H1 (cell line): ENCODE measurements around the gene MYO15A. TPM values are rescaled to one million over a fixed set of nuclear protein-coding genes. Genes with fewer than 3 reads are reported as not detected.

Experiments used
- CTBP2 ChIP-seq: IDR thresholded peaks from 2 replicates; pipeline ENCODE4 v1.7.0; 2011; ENCODE audit warnings: borderline replicate concordance, mild to moderate bottlenecking, moderate library complexity, mixed read lengths, low read length; ENCODE audit not compliant: insufficient read depth, insufficient read length
- HDAC2 ChIP-seq, 2 experiments: fragments of 300-600 bp in 1 of 2; sonication (generic) in 1 of 2; IDR thresholded peaks; 2 replicates each; pipeline ENCODE4 v1.6.1; 2011 to 2012; ENCODE audit warnings: low read depth in 2 of 2, low read length in 2 of 2, mild to moderate bottlenecking in 2 of 2, moderate library complexity in 2 of 2, borderline replicate concordance in 1 of 2, inconsistent platforms in 1 of 2
- KDM4A ChIP-seq: IDR thresholded peaks from one replicate; pipeline ENCODE4 v1.7.1; 2012; ENCODE audit warnings: low read depth, mild to moderate bottlenecking, moderate library complexity, low read length, inconsistent platforms; ENCODE audit not compliant: severe bottlenecking
- POLR2AphosphoS5 ChIP-seq: IDR thresholded peaks from 2 replicates; pipeline ENCODE4 v1.6.1; 2011; ENCODE audit warnings: low read depth, low read length
- SIN3A ChIP-seq, 2 experiments: IDR thresholded peaks in 1 of 2; conservative IDR thresholded peaks in 1 of 2; 2 replicates each; pipeline ENCODE4 v1.6.1; 2011 to 2012; ENCODE audit warnings: low read length in 2 of 2, improper control_type of control experiment in 1 of 2, low read depth in 1 of 2, mild to moderate bottlenecking in 1 of 2
- TBP ChIP-seq: IDR thresholded peaks from 2 replicates; pipeline ENCODE4 v1.6.1; 2011; ENCODE audit warnings: low read depth, low read length, improper control_type of control experiment
- polyA plus RNA-seq, 7 experiments: library from polyadenylated mRNA; depleted of rRNA in 3 of 7; stranded (reverse) in 5 of 7; unstranded in 2 of 7; fragments of >200 nt in 5 of 7; fragments of 200-250 nt in 2 of 7; gene quantifications; 1 replicate in 5 of 7; 2 replicates in 1 of 7; 4 replicates in 1 of 7; pipeline versions ENCODE4 v1.2.1 to v1.2.3, GENCODE V29; 2011 to 2013; ENCODE audit warnings: missing spikeins in 2 of 7, mixed read lengths in 2 of 7
- total RNA-seq: library from RNA; stranded (reverse); fragmentation: NEBNext Ultra II Directional; extraction: Animal tissue kit (Norgen Biotek cat#: 25700); gene quantifications from 2 replicates; pipeline ENCODE4 v1.2.1, GENCODE V29; 2021

MYO15A gene
- total and polyA plus RNA-seq, 2 of the 8 experiments (the other 6 are each of a cell fraction or from before 2014, with no cell fraction given) = 1.6 to 4.2 TPM

DNA sequence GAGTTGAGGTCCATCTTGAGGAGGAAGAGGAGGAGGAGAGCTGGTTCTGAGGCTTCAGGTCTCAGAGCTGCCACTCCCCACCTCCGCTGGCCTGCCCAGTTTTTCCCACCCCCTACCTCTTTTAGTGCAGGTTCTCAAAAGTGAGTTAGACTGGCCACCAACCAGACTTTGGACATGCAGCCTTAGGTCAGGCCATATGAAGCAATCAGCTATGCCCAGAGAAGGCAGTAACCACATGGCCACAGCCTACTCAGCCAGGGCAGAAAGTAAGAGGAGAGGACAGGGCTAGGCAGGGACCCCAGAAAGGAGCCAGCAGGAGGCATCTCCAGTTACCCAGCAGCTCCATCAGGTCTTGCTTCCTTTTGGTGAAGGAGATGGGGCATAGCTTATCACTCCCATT, 9.0 kb downstream of the MYO15A start (continued):
- TF ChIP-seq CTBP2 (no peak), HDAC2 (IDR thresholded peaks at IDR 0.05; ENCODE audit: borderline replicate concordance in 1 of 2, low read depth in 2 of 2, low read length in 2 of 2) (no peak), TBP (no peak), POLR2AphosphoS5 (no peak), SIN3A (conservative IDR thresholded peaks at IDR 0.05 in 1 of 2, IDR thresholded peaks at IDR 0.05 in 1 of 2; ENCODE audit: low read depth in 1 of 2, low read length in 2 of 2) (no peak), KDM4A (no peak)
